Measurements from ENCODE around the gene BRD3OS.
A peak's percentile ranks its signal among the peaks of the same experiment; 100 is the strongest.

Gene BRD3OS

GRCh38 chr9:134033516-134034214 lies 8.4 kb downstream of the BRD3OS start:
- Mint-ChIP-seq H3K36me3 (ENCODE audit: low read depth) (peaks cover 64% of the 10 kb centered on the region), H3K27ac (peak overlapping the region; percentile 18), H3K4me3 (no peak overlapping the region), H3K9me3 (peaks cover 10% of the 10 kb centered on the region), H3K27me3 (ENCODE audit: low read depth, poor library complexity) (no peaks in the 10 kb centered on the region), H3K4me1 (peaks cover 8% of the 10 kb centered on the region)
- TF ChIP-seq CTCF (IDR thresholded peaks at IDR 0.05), result no peak
- DNase-seq, result no peak

GRCh38 chr9:134034215-134035040 lies 9.1 kb downstream of the BRD3OS start:
- H3K27me3 Mint-ChIP-seq (ENCODE audit: low read depth, poor library complexity), result peaks cover 3% of the 10 kb centered on the region
- no peak overlapping the region for H3K4me3 Mint-ChIP-seq
- H3K36me3 Mint-ChIP-seq (ENCODE audit: low read depth), result peaks cover 70% of the 10 kb centered on the region
- peaks cover 17% of the 10 kb centered on the region for H3K9me3 Mint-ChIP-seq
- H3K4me1 Mint-ChIP-seq, result peaks cover 8% of the 10 kb centered on the region
- H3K27ac Mint-ChIP-seq, result peak overlapping the region; percentile 68
- TF ChIP-seq CTCF (IDR thresholded peaks at IDR 0.05), result no peak
- no peak for DNase-seq

GRCh38 chr9:134035041-134036039 lies 10.1 kb downstream of the BRD3OS start:
- peaks cover 8% of the 10 kb centered on the region for H3K4me1 Mint-ChIP-seq
- H3K27ac Mint-ChIP-seq, result peak overlapping the region; percentile 68
- peaks cover 3% of the 10 kb centered on the region for H3K27me3 Mint-ChIP-seq (ENCODE audit: low read depth, poor library complexity)
- peaks cover 25% of the 10 kb centered on the region for H3K9me3 Mint-ChIP-seq
- no peak overlapping the region for H3K4me3 Mint-ChIP-seq
- DNase-seq, result no peak
- no peak for TF ChIP-seq CTCF (IDR thresholded peaks at IDR 0.05)
- H3K36me3 Mint-ChIP-seq (ENCODE audit: low read depth), result peaks cover 79% of the 10 kb centered on the region

GRCh38 chr9:134036130-134036529 lies 10.8 kb downstream of the BRD3OS start:
- peaks cover 3% of the 10 kb centered on the region for H3K27me3 Mint-ChIP-seq (ENCODE audit: low read depth, poor library complexity)
- no peak overlapping the region for H3K4me3 Mint-ChIP-seq
- TF ChIP-seq CTCF (IDR thresholded peaks at IDR 0.05), result no peak
- peaks cover 25% of the 10 kb centered on the region for H3K9me3 Mint-ChIP-seq
- peaks cover under 1% of the 10 kb centered on the region for H3K4me1 Mint-ChIP-seq
- no peak for DNase-seq
- no peak overlapping the region for H3K27ac Mint-ChIP-seq
- H3K36me3 Mint-ChIP-seq (ENCODE audit: low read depth), result peaks cover 80% of the 10 kb centered on the region

GRCh38 chr9:134037641-134038040 lies 12.4 kb downstream of the BRD3OS start:
- Mint-ChIP-seq H3K4me3 (no peak overlapping the region), H3K4me1 (no peaks in the 10 kb centered on the region), H3K36me3 (ENCODE audit: low read depth) (peaks cover 84% of the 10 kb centered on the region), H3K9me3 (peaks cover 25% of the 10 kb centered on the region), H3K27me3 (ENCODE audit: low read depth, poor library complexity) (peaks cover 3% of the 10 kb centered on the region), H3K27ac (no peak overlapping the region)
- no peak for DNase-seq
- TF ChIP-seq CTCF (IDR thresholded peaks at IDR 0.05), result no peak

Measured in nephron progenitor cell (in vitro differentiated cells).